EH (cell line): ENCODE measurements around the gene RNF13.

Source experiments
- DNase-seq: peaks from one replicate; pipeline ENCODE4 v3.0.0-alpha.2; 2015; ENCODE audit warnings: low read depth

RNF13 gene

DNA sequence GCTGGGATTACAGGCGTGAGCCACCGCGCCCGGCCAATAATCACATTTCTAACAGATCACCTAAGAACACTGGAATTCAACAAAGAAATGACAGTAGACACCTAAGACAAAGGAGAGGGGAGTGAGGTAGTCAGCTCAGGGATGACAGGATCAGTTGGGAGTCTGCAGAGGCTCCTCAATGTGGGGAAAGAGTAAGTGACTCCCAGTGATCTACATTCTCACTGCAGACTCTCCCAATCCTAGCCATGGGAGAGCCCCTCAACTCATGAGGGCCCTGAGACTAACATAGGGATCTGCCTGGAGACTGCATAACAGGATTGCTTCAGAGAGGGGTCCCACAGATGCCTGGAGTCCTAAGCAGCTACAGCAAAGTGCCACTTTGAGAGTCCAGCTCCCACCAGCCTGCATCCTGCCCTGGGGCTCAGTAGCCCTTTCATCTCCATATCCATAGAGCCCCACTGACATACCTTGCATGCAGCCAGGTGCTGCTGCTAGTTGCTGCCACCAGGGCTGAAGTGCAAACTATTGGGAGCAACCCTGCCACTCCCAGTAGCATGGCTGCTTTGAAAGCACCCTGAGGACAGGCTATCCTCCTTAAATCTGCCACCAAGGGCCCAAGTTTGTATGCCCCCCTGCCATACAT, 179.5 kb downstream of the RNF13 start:
- DNase-seq = no peak

DNA sequence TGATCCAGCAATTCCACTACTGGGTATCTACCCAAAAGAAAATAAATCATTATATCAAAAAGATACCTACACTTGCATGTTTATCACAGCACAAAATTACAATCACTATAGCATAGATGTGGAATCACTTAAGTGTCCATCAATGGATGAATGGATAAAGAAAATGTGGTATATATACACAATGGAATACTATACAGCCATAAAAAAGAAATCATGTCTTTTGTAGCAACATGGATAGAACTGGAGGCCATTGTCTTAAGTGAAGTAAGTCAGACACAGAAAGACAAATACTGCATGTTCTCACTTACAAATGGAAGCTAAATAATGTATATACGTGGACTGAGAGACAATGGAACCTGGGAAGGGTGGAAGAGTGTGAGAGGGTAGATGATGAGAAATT, 185.9 kb downstream of the RNF13 start:
- no peak for DNase-seq

DNA sequence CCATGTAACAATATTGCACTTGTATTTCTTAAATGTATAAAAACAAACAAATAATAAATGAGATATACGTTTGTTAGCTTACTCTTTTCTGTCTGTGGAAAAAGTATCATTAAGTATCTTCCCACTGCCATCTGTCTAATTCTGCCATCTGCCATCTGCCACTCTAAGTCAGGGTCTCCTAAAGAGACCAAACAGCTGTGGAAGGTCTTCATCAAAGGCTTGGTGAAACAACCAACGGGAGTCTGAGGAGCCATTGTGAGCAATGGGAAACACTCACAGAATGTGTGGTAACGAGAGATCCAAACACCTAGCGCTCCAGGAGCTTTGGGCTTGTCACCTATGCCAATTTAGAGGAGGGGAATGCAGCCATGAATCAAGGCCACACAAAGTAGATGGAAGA, 186.4 kb downstream of the RNF13 start:
- DNase-seq = no peak

DNA sequence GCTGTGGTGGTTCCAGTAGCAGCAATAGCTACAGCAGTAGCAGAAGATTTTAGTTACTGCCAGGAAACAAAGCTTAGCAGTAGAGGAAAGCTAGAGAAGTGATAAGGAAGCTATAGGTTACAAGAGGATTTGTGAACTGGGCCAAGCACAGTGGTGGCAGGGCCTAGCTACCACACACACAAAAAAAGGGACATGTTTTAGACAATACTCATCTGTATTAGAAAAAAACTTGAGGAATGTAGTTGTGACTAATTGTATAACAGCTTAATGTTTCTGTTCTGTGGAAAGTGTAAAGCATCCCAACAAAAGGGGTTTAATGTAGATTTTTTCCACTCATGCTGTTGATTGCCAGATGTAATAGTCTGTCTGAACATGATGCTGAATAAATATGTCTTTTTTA, 187.6 kb downstream of the RNF13 start:
- DNase-seq = peak; percentile 66

DNA sequence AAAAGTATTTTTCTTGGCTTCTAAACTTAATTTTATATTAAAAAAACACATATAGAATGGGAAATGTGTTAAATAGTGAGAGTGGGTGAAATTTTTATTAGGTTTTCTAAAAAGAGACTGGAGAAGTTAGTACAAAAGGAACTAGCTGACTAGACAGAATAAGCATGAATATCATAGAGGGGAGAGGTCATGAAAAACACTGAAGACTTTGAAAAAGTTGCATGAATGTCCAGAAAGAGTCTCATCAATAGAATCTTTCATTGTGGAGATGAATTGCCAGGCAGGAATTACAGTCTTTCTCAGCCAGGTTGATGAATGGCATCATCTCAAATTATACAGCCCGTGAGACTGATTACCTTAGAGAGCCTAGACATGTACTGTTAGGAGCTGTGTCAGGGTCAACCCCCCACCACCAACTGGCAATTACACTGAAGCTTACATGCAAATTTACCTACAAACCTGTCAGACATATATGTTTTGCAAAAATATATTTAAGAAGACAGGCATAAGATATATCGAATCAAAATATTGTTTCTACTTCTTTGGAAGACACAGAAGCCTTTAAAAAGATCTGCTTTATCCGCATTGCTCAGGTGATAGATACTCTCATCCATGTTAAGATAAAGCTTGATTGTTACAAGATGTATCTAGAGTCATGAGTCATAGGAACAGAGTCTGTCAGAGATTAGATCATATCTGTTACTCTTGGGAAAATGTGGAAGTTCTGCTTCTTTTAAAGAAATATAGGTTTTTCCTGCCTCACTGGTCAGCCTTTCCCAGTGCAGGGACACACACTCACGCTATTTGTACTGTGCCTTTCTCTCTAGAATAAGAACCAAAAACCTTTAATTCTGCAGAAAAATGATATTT, 192.5 kb downstream of the RNF13 start:
- DNase-seq = peak; percentile 69

DNA sequence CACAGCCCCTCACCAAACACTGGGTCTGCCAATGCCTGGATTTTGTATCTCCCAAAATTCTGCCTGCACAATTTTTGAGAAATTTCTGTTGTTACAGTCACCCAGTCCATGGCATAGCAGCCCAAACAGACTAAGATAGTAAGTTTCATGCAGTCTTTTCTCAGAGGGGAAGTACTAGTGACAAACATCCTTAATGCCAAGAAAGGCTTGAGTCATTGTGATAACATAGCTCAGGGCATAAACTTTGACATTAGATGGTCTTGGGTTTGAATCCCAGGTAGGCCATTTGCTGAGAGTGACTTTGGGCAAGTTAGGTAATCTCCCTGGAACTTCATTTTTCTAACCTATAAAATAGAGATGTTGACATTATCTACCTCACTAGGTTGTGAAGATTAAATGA, 193.8 kb downstream of the RNF13 start:
- DNase-seq = peak; percentile 32
